ENCODE measurements around the gene ZSWIM9.

DNA sequence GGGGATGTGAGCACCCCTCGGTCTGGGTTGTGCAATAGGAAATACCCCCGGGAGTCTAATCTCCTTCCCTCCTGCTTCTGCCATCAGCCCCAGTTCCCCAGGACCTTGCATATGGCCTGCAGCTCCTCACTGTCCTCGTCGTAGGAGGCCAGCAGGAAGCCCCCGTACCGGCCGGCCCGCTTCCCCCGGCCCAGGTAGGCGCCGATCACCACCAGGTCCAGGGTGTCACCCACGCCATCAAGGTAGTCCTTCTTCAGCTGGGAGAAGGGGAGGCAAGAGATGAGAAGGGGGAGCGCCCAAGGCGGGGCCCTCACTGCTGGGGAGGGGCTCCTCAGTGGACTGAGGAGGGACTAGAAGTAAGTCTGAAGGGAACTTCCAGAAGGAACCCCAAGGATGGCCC is 49.4 kb upstream of the ZSWIM9 start:
- TF ChIP-seq POLR2A (IDR thresholded peaks at IDR 0.05) = no peak
- TF ChIP-seq, protein P1, sequence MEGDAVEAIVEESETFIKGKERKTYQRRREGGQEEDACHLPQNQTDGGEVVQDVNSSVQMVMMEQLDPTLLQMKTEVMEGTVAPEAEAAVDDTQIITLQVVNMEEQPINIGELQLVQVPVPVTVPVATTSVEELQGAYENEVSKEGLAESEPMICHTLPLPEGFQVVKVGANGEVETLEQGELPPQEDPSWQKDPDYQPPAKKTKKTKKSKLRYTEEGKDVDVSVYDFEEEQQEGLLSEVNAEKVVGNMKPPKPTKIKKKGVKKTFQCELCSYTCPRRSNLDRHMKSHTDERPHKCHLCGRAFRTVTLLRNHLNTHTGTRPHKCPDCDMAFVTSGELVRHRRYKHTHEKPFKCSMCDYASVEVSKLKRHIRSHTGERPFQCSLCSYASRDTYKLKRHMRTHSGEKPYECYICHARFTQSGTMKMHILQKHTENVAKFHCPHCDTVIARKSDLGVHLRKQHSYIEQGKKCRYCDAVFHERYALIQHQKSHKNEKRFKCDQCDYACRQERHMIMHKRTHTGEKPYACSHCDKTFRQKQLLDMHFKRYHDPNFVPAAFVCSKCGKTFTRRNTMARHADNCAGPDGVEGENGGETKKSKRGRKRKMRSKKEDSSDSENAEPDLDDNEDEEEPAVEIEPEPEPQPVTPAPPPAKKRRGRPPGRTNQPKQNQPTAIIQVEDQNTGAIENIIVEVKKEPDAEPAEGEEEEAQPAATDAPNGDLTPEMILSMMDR (IDR thresholded peaks at IDR 0.05) = no peak

All from vagina (tissue), 2 donors.